HepG2 (cell line): ENCODE results near the gene KIRREL3. TPM values are rescaled to one million over a fixed set of nuclear protein-coding genes. Genes with fewer than 3 reads are reported as not detected.

Source experiments
- ATAC-seq: fragments of 200-7000 bp; cut with Tn5 transposase; 3 replicates; pipeline ENCODE4 v1.9.1; 2020; ENCODE audit warnings: mild to moderate bottlenecking, moderate library complexity
- BruUV-seq: library from RNA; stranded (reverse); fragments of 400-500 nt; replicated peaks from 2 replicates; lab custom pipeline; 2021; lab: Mats Ljungman, UMichigan
- CTCF ChIA-PET: fragments of 300-600 bp; formaldehyde crosslinking; extraction: SDS; loops from one replicate; lab custom pipeline; 2021; ENCODE audit warnings: low total read pairs, inconsistent platforms, low intra/inter-chr PET ratio; lab: Yijun Ruan, JAX
- POLR2A ChIA-PET: fragments of 350-600 bp; sonication (Branson Sonifier 250); formaldehyde crosslinking; loops from one replicate; lab custom pipeline; 2020; ENCODE audit warnings: antibody characterized with exemption, inconsistent platforms; lab: Yijun Ruan, JAX
- DNase-seq: peaks from one replicate; pipeline ENCODE4 v3.0.0-alpha.2; 2015; ENCODE audit warnings: low spot score
- FAIRE-seq: peaks from 3 replicates; lab custom pipeline; 2011; peaks lifted over from hg19 to GRCh38; lab: Jason Lieb, UNC
- H2AFZ ChIP-seq: one replicate; pipeline ENCODE4 v1.6.1; 2011; ENCODE audit warnings: low read length, inconsistent platforms
- H3K27ac ChIP-seq: fragments of 300-600 bp; 3 replicates; pipeline ENCODE4 v1.8.0; 2011; ENCODE audit warnings: mixed run types, mild to moderate bottlenecking, mixed read lengths, low read length, inconsistent platforms; ENCODE audit not compliant: insufficient read depth; ENCODE audit errors: extremely low read length
- H3K27me3 ChIP-seq, 2 experiments: fragments of 200-600 bp in 1 of 2; 2 replicates in 1 of 2; 3 replicates in 1 of 2; pipeline versions ENCODE4 v1.6.0 to v1.8.0; 2011; ENCODE audit warnings: low read length in 2 of 2, mild to moderate bottlenecking in 2 of 2, moderate library complexity in 2 of 2, inconsistent platforms in 1 of 2; ENCODE audit not compliant: insufficient read depth in 2 of 2, control insufficient read depth in 1 of 2
- H3K36me3 ChIP-seq, 2 experiments: fragments of 200-600 bp in 1 of 2; replicated peaks in 1 of 2; 2 replicates in 1 of 2; 3 replicates in 1 of 2; pipeline versions ENCODE4 v1.5.1 to v1.8.0; 2011; ENCODE audit warnings: low read length in 2 of 2, inconsistent platforms in 1 of 2; ENCODE audit not compliant: insufficient read depth in 2 of 2, control insufficient read depth in 1 of 2
- H3K4me1 ChIP-seq: 2 replicates; pipeline ENCODE4 v1.5.1; 2012; ENCODE audit warnings: low read length, inconsistent platforms; ENCODE audit not compliant: insufficient read depth
- H3K4me2 ChIP-seq: 2 replicates; pipeline ENCODE4 v1.6.0; 2011; ENCODE audit warnings: low read depth, low read length, inconsistent platforms
- H3K4me3 ChIP-seq, 3 experiments: fragments of 200-600 bp in 1 of 3; sonication (generic), shearing (Covaris generic) in 1 of 3; replicated peaks in 1 of 3; 2 replicates each; pipeline ENCODE4 v1.5.1; 2011 to 2016; ENCODE audit warnings: low read length in 3 of 3, inconsistent platforms in 2 of 3, low read depth in 2 of 3, mild to moderate bottlenecking in 2 of 3, control low read depth in 1 of 3, mixed read lengths in 1 of 3; ENCODE audit not compliant: insufficient read depth in 1 of 3
- H3K79me2 ChIP-seq: one replicate; pipeline ENCODE4 v1.6.1; 2011; ENCODE audit warnings: low read length, inconsistent platforms; ENCODE audit not compliant: insufficient read depth
- H3K9ac ChIP-seq: 2 replicates; pipeline ENCODE4 v1.6.0; 2011; ENCODE audit warnings: mild to moderate bottlenecking, low read depth, low read length, inconsistent platforms; ENCODE audit not compliant: insufficient read depth
- H3K9me3 ChIP-seq: 2 replicates; pipeline ENCODE4 v1.5.1; 2012; ENCODE audit warnings: mild to moderate bottlenecking, low read length
- H4K20me1 ChIP-seq: 2 replicates; pipeline ENCODE4 v1.6.0; 2011; ENCODE audit warnings: inconsistent platforms, mild to moderate bottlenecking, low read length, moderate library complexity; ENCODE audit not compliant: insufficient read depth
- EZH2 ChIP-seq: conservative IDR thresholded peaks from 2 replicates; pipeline ENCODE4 v1.6.1; 2012; ENCODE audit warnings: mild to moderate bottlenecking, low read depth, low read length, moderate library complexity
- NFKB2 ChIP-seq: sonication (generic); formaldehyde crosslinking; IDR thresholded peaks from 2 replicates; pipeline ENCODE4 v1.4.0; 2020; ENCODE audit warnings: missing genetic modification reagents, borderline replicate concordance
- NR2F1 ChIP-seq, 2 experiments: fragments of 450-650 bp in 1 of 2; formaldehyde crosslinking in 1 of 2; IDR thresholded peaks; 2 replicates each; pipeline versions ENCODE4 v1.5.0 to v1.6.1; 2016 to 2020; ENCODE audit warnings: mild to moderate bottlenecking in 1 of 2, missing compliant biosample characterization in 1 of 2, missing genetic modification reagents in 1 of 2, moderate library complexity in 1 of 2
- ZBTB38 ChIP-seq: sonication (generic); formaldehyde crosslinking; IDR thresholded peaks from 2 replicates; pipeline ENCODE4 v1.5.1; 2020; ENCODE audit warnings: mild to moderate bottlenecking, missing genetic modification reagents
- ZBTB7B ChIP-seq: sonication (generic); formaldehyde crosslinking; IDR thresholded peaks from 2 replicates; pipeline ENCODE4 v1.4.0; 2020; ENCODE audit warnings: missing genetic modification reagents
- ZNF34 ChIP-seq: sonication (generic); formaldehyde crosslinking; IDR thresholded peaks from 2 replicates; pipeline ENCODE4 v1.4.0; 2020; ENCODE audit warnings: mild to moderate bottlenecking, missing genetic modification reagents, borderline replicate concordance
- WGBS: methylation state at CpG from one replicate; pipeline ENCODE4 v1.1.6; 2017; ENCODE audit warnings: low lambda C conversion rate; 5-methylcytosine and 5-hydroxymethylcytosine counted together
- in situ Hi-C: cut with HindIII; loops from 2 replicates; pipeline ENCODE4 v1.10.0; 2017; ENCODE audit warnings: low pct_unique_long_range_greater_than_20kb; ENCODE audit not compliant: extremely low pct_ligation_motif_present
- intact Hi-C: fragments of 100-400 bp; cut with micrococcal nuclease; formaldehyde crosslinking; loops from one replicate; pipeline ENCODE4 v1.10.0; 2022; ENCODE audit not compliant: unreplicated experiment
- polyA plus RNA-seq, 8 experiments: library from polyadenylated mRNA; depleted of rRNA in 3 of 8; stranded (reverse) in 7 of 8; unstranded in 1 of 8; fragments of >200 nt; fragmentation: Illumina TruSeq in 4 of 8; extraction: Trizol in 4 of 8; gene quantifications; 2 replicates each; pipeline versions ENCODE4 v1.2.1 to v1.2.3, GENCODE V29; 2011 to 2016; ENCODE audit warnings: low read depth in 4 of 8, missing spikeins in 1 of 8, mixed read lengths in 1 of 8; ENCODE audit not compliant: insufficient read depth in 1 of 8
- total RNA-seq, 5 experiments: library from RNA; depleted of rRNA; stranded (reverse); fragments of >200 nt; fragmentation: Illumina TruSeq; extraction: Trizol; gene quantifications; 2 replicates each; pipeline ENCODE4 v1.2.3, GENCODE V29; 2016; ENCODE audit warnings: low read depth in 1 of 5
- TF ChIP-seq, protein P1 (sequence below), 2 experiments: sonication (generic) in 1 of 2; formaldehyde crosslinking in 1 of 2; IDR thresholded peaks; 2 replicates each; pipeline versions ENCODE4 v1.6.1 to v1.9.0; 2014 to 2022; ENCODE audit warnings: antibody characterized with exemption in 1 of 2, borderline replicate concordance in 1 of 2, inconsistent platforms in 1 of 2, low read depth in 1 of 2, missing genetic modification reagents in 1 of 2

KIRREL3 gene
- total and polyA plus RNA-seq, 2 of the 13 experiments (the other 11 are each of a cell fraction or from before 2014, with no cell fraction given), result not detected

DNA sequence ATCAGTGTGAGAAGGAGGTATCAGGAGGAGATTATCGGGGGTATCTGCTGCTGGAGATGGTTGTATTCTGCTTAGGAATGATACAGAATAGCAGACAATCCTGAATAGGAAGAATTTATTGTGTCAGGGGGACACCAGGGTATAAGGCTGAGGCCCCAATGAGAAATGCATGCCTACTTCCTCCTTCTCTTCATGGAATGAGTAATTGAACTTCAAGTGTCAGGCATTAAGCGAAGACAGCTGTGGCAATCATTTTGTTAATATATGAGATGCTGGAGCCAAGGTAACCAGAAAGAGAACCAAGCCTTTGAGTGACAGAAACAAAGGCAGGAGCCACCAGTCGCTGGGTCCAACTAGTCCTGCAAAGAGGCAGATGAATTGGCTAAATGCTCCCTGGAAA lies 49.1 kb downstream of the KIRREL3 start:
- WGBS, result 0% methylated on average over 3 of the region's 3 CpGs
- Histone ChIP-seq H3K4me1 (no peaks in the 10 kb centered on the region), H3K9ac (no peak overlapping the region), H2AFZ (no peak overlapping the region), H3K4me2 (no peak overlapping the region), H3K36me3 (no peaks in the 10 kb centered on the region), H4K20me1 (no peaks in the 10 kb centered on the region), H3K27me3 (peaks cover 1 to 3% of the 10 kb centered on the region in 2 experiments; a peak in 2 of 5 replicates), H3K79me2 (no peaks in the 10 kb centered on the region), H3K4me3 (no peak overlapping the region), H3K9me3 (no peaks in the 10 kb centered on the region), H3K27ac (no peak overlapping the region)
- in situ Hi-C loops, result no loop called here
- ChIA-PET POLR2A (no interaction called here), CTCF (no interaction called here)
- ATAC-seq (no peak), FAIRE-seq (no peak), DNase-seq (no peak)
- intact Hi-C loops, result no loop called here
- no peak for TF ChIP-seq ZBTB38 (CRISPR knock-in tag)
- TF ChIP-seq ZBTB7B (CRISPR knock-in tag), result no peak
- TF ChIP-seq NFKB2 (CRISPR knock-in tag), result no peak
- TF ChIP-seq NR2F1 (CRISPR knock-in tag; IDR thresholded peaks at IDR 0.05), result no peak
- no peak for TF ChIP-seq ZNF34 (CRISPR knock-in tag)
- TF ChIP-seq, protein P1, sequence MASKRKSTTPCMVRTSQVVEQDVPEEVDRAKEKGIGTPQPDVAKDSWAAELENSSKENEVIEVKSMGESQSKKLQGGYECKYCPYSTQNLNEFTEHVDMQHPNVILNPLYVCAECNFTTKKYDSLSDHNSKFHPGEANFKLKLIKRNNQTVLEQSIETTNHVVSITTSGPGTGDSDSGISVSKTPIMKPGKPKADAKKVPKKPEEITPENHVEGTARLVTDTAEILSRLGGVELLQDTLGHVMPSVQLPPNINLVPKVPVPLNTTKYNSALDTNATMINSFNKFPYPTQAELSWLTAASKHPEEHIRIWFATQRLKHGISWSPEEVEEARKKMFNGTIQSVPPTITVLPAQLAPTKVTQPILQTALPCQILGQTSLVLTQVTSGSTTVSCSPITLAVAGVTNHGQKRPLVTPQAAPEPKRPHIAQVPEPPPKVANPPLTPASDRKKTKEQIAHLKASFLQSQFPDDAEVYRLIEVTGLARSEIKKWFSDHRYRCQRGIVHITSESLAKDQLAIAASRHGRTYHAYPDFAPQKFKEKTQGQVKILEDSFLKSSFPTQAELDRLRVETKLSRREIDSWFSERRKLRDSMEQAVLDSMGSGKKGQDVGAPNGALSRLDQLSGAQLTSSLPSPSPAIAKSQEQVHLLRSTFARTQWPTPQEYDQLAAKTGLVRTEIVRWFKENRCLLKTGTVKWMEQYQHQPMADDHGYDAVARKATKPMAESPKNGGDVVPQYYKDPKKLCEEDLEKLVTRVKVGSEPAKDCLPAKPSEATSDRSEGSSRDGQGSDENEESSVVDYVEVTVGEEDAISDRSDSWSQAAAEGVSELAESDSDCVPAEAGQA (IDR thresholded peaks at IDR 0.05; ENCODE audit: low read depth), result no peak
- TF ChIP-seq, protein P1 (CRISPR knock-in tag; IDR thresholded peaks at IDR 0.05; ENCODE audit: borderline replicate concordance), result no peak
- no peak for TF ChIP-seq EZH2
- BruUV-seq, result no TSS peak
